Epithelial cell of esophagus (primary cell): Measurements from ENCODE around the gene ARID1B.
A peak's percentile ranks its signal among the peaks of the same experiment; 100 is the strongest.

Experiments
- DNase-seq: peaks from one replicate; pipeline ENCODE4 v3.0.0; 2010; ENCODE audit warnings: low read depth
- H3K4me3 ChIP-seq: 2 replicates; pipeline ENCODE4 v1.5.1; 2011; ENCODE audit warnings: mild to moderate bottlenecking, low read length, control low read depth
- CTCF ChIP-seq: IDR thresholded peaks from 2 replicates; pipeline ENCODE4 v1.5.1; 2011; ENCODE audit warnings: low read depth, mild to moderate bottlenecking, low read length, control low read depth, inconsistent platforms; ENCODE audit not compliant: insufficient read depth; ENCODE audit errors: missing control alignments

Gene ARID1B

GRCh38 chr6:156877126-156877863, 100.1 kb downstream of the ARID1B start:
- TF ChIP-seq CTCF: no peak
- no peak overlapping the region for H3K4me3 ChIP-seq
- no peak for DNase-seq

GRCh38 chr6:156878681-156879080, 101.5 kb downstream of the ARID1B start:
- no peak for TF ChIP-seq CTCF
- H3K4me3 ChIP-seq: no peak overlapping the region
- no peak for DNase-seq

- TF ChIP-seq CTCF: no peak
- no peak overlapping the region for H3K4me3 ChIP-seq
- DNase-seq: no peak
Observed at GRCh38 chr6:156879186-156879585, 102.0 kb downstream of the ARID1B start.

GRCh38 chr6:156879591-156879990, 102.4 kb downstream of the ARID1B start:
- H3K4me3 ChIP-seq: no peak overlapping the region
- no peak for TF ChIP-seq CTCF
- no peak for DNase-seq

GRCh38 chr6:156880913-156881312, 103.7 kb downstream of the ARID1B start:
- no peak overlapping the region for H3K4me3 ChIP-seq
- no peak for TF ChIP-seq CTCF
- DNase-seq: peak; percentile 69

GRCh38 chr6:156881687-156882629, 104.8 kb downstream of the ARID1B start:
- no peak for TF ChIP-seq CTCF
- no peak overlapping the region for H3K4me3 ChIP-seq
- peak; percentile 16 for DNase-seq
